Glutamatergic neuron (in vitro differentiated cells): Measurements from ENCODE around the gene EEF2K. TPM values are rescaled to one million over a fixed set of nuclear protein-coding genes. Genes with fewer than 3 reads are reported as not detected.

Experiments used
- DNase-seq: peaks from one replicate; pipeline ENCODE4 v3.0.0; 2022
- H3K27ac Mint-ChIP-seq: one replicate; pipeline ENCODE4 v1.8.0; 2020; ENCODE audit warnings: mild to moderate bottlenecking, mixed read lengths, inconsistent platforms; ENCODE audit not compliant: unreplicated experiment
- H3K27me3 Mint-ChIP-seq: one replicate; pipeline ENCODE4 v1.8.0; 2020; ENCODE audit warnings: mild to moderate bottlenecking, moderate library complexity, mixed read lengths, inconsistent platforms; ENCODE audit not compliant: unreplicated experiment
- H3K36me3 Mint-ChIP-seq: one replicate; pipeline ENCODE4 v1.8.0; 2020; ENCODE audit warnings: mild to moderate bottlenecking, mixed read lengths, inconsistent platforms; ENCODE audit not compliant: unreplicated experiment
- H3K4me1 Mint-ChIP-seq: one replicate; pipeline ENCODE4 v1.8.0; 2020; ENCODE audit warnings: mild to moderate bottlenecking, low read depth, mixed read lengths, inconsistent platforms; ENCODE audit not compliant: unreplicated experiment
- H3K4me3 Mint-ChIP-seq: one replicate; pipeline ENCODE4 v1.8.0; 2020; ENCODE audit warnings: mild to moderate bottlenecking, mixed read lengths, inconsistent platforms; ENCODE audit not compliant: unreplicated experiment
- H3K9me3 Mint-ChIP-seq: one replicate; pipeline ENCODE4 v1.8.0; 2020; ENCODE audit warnings: mild to moderate bottlenecking, moderate library complexity, mixed read lengths, inconsistent platforms; ENCODE audit not compliant: unreplicated experiment
- total RNA-seq: library from RNA; stranded (reverse); fragmentation: NEBNext Ultra II Directional; extraction: Animal tissue kit (Norgen Biotek cat#: 25700); gene quantifications from one replicate; pipeline ENCODE4 v1.2.1, GENCODE V29; 2021; ENCODE audit not compliant: unreplicated experiment
- TF ChIP-seq, protein P1 (sequence below): fragments of 200-600 bp; sonication (generic); IDR thresholded peaks from one replicate; pipeline ENCODE4 v1.5.0; 2021; ENCODE audit not compliant: partially characterized antibody, unreplicated experiment

EEF2K gene
- total RNA-seq, 1 donor from 2014 or later, result 40.2 TPM

DNA sequence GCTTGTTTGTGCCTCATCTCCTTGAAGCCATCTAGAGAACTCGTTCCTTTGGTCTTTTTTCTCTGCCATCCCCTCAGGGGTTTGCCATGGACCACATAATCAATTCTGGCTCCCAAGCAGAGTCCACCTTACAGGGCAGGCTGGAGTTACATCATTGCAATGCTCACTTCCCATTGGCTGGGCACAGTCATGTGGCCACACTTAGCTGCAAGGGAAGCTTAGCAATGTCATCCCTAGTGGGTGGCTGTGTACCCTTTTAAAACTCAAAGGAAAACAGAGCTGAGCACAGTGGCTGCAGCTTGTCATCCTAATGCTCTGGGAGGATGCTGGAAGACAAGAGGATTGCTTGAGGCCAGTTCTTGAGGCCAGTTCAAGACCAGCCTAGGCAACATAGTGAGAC, 49.3 kb downstream of the EEF2K start:
- TF ChIP-seq, protein P1, sequence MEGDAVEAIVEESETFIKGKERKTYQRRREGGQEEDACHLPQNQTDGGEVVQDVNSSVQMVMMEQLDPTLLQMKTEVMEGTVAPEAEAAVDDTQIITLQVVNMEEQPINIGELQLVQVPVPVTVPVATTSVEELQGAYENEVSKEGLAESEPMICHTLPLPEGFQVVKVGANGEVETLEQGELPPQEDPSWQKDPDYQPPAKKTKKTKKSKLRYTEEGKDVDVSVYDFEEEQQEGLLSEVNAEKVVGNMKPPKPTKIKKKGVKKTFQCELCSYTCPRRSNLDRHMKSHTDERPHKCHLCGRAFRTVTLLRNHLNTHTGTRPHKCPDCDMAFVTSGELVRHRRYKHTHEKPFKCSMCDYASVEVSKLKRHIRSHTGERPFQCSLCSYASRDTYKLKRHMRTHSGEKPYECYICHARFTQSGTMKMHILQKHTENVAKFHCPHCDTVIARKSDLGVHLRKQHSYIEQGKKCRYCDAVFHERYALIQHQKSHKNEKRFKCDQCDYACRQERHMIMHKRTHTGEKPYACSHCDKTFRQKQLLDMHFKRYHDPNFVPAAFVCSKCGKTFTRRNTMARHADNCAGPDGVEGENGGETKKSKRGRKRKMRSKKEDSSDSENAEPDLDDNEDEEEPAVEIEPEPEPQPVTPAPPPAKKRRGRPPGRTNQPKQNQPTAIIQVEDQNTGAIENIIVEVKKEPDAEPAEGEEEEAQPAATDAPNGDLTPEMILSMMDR, result no peak
- no peaks in the 10 kb centered on the region for H3K4me1 Mint-ChIP-seq
- no peak overlapping the region for H3K4me3 Mint-ChIP-seq
- peaks cover 21% of the 10 kb centered on the region for H3K36me3 Mint-ChIP-seq
- H3K27ac Mint-ChIP-seq, result no peak overlapping the region
- no peaks in the 10 kb centered on the region for H3K9me3 Mint-ChIP-seq
- H3K27me3 Mint-ChIP-seq, result no peaks in the 10 kb centered on the region
- no peak for DNase-seq

DNA sequence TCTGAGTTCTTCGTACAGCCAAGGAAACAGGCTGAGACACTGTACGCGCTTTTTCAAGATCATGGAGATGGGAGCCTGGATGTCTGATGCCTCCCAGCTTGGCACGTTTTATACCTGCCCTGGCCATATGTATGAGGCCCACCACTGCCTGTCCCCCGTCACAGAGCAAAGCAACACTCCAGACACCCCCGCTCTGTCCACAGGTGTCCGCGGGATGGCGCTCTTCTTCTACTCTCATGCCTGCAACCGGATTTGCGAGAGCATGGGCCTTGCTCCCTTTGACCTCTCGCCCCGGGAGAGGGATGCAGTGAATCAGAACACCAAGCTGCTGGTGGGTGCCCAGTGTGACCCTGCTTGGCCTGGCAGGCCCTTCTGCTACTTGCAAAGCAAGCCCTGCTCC, 51.4 kb downstream of the EEF2K start:
- Mint-ChIP-seq H3K9me3 (no peaks in the 10 kb centered on the region), H3K27ac (no peak overlapping the region), H3K27me3 (no peaks in the 10 kb centered on the region), H3K4me3 (no peak overlapping the region), H3K36me3 (peaks cover 21% of the 10 kb centered on the region), H3K4me1 (no peaks in the 10 kb centered on the region)
- TF ChIP-seq, protein P1, result no peak
- no peak for DNase-seq

DNA sequence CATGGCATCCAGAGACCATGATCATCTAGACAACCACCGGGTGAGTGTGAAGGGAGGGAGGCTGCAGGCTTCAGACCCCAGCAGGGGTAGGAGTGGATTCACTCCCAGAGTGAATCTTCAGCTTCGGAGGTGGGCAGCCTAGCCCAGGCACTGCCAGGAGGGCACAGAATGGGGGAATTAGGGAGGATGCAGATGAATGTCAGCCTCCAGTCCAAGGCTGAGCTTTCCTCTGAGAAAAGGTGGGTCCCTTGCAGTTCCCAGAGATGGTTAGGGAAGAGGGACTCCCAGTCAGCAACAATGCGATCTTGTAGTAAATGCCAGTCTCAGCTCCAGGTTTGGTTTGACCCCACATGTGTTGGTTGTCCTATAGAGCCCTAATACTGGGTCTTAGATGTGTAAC, 54.4 kb downstream of the EEF2K start:
- TF ChIP-seq, protein P1, result no peak
- H3K27ac Mint-ChIP-seq, result no peak overlapping the region
- peaks cover 14% of the 10 kb centered on the region for H3K36me3 Mint-ChIP-seq
- H3K4me1 Mint-ChIP-seq, result peaks cover 12% of the 10 kb centered on the region
- no peak overlapping the region for H3K4me3 Mint-ChIP-seq
- H3K9me3 Mint-ChIP-seq, result peaks cover 3% of the 10 kb centered on the region
- no peak for DNase-seq
- H3K27me3 Mint-ChIP-seq, result peaks cover 1% of the 10 kb centered on the region

DNA sequence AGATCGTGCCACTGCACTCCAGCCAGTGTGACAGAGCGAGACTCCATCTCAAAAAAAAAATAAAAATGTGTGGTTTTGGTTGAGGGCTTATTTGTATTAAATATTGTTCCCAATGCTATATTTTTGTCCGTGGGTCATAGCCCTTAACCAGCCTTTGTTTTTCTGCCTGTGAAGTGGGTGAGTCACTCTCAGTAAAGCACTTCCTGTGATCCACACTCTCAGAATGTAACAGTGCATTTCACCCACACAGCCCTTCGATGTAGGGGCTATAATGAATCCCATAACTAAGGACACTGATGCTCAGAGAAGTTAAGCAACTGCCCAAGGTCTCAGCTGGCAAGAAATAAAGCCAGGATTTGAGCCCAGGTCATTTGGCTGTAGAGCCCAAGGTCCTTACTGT, 56.4 kb downstream of the EEF2K start:
- Mint-ChIP-seq H3K36me3 (peaks cover 14% of the 10 kb centered on the region), H3K27me3 (peaks cover 1% of the 10 kb centered on the region), H3K4me3 (no peak overlapping the region), H3K9me3 (peaks cover 5% of the 10 kb centered on the region), H3K27ac (no peak overlapping the region), H3K4me1 (peaks cover 22% of the 10 kb centered on the region)
- TF ChIP-seq, protein P1, result no peak
- no peak for DNase-seq

DNA sequence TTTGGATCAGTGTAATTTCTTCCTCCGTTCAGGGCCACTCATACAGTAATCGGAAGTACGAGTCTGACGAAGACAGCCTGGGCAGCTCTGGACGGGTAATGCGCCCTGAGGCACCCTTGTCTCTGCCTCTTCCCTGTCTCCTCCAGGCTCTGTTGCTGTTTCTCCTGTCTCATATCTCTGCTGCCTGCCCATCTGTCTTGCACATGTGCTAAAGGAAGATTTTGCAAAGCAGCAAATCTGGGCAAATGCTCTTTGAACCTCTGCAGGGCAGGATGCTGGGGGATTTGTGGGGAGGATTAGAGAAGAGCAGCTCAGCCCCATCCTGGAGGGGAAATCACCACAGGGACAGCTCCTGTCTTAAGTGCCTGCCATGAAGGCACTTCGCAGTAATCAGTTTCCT, 58.7 kb downstream of the EEF2K start:
- no peaks in the 10 kb centered on the region for H3K36me3 Mint-ChIP-seq
- H3K9me3 Mint-ChIP-seq, result peaks cover 5% of the 10 kb centered on the region

More for the DNA sequence above, 58.7 kb downstream of the EEF2K start:
- H3K4me1 Mint-ChIP-seq, result peaks cover 24% of the 10 kb centered on the region
- peak overlapping the region; percentile 67 for H3K27ac Mint-ChIP-seq
- H3K4me3 Mint-ChIP-seq, result peak overlapping the region; percentile 3
- TF ChIP-seq, protein P1, result no peak
- H3K27me3 Mint-ChIP-seq, result peaks cover 1% of the 10 kb centered on the region
- DNase-seq, result peak; percentile 45
